Mesodermal cell (in vitro differentiated cells): ENCODE measurements around the gene LIPI.
"Not testable (repeated sequence)": the region's sequence is repeated elsewhere in the genome, so short reads cannot be mapped to it uniquely, and the experiment has no call there.

Experiments used
- H3K27ac ChIP-seq: 2 replicates; pipeline ENCODE4 v1.7.0; 2013; ENCODE audit warnings: mild to moderate bottlenecking, low read depth, low read length, moderate library complexity; ENCODE audit not compliant: severe bottlenecking
- H3K36me3 ChIP-seq: 2 replicates; pipeline ENCODE4 v1.7.1; 2013; ENCODE audit warnings: mild to moderate bottlenecking, low read length, moderate library complexity; ENCODE audit not compliant: control insufficient read depth, insufficient read depth
- H3K4me1 ChIP-seq: one replicate; pipeline ENCODE4 v1.7.1; 2013; ENCODE audit warnings: mild to moderate bottlenecking, low read length; ENCODE audit not compliant: insufficient read depth, control insufficient read depth, poor library complexity, severe bottlenecking
- H3K4me3 ChIP-seq: 2 replicates; pipeline ENCODE4 v1.7.0; 2013; ENCODE audit warnings: low read length, control low read depth, mild to moderate bottlenecking; ENCODE audit not compliant: insufficient read depth, poor library complexity, severe bottlenecking; ENCODE audit errors: extremely low read depth
- H3K9me3 ChIP-seq: 2 replicates; pipeline ENCODE4 v1.7.1; 2013; ENCODE audit warnings: mild to moderate bottlenecking, low read length, moderate library complexity; ENCODE audit not compliant: control insufficient read depth
- WGBS, 2 experiments: methylation state at CpG; one replicate each; pipeline ENCODE4 v1.1.5; 2013; ENCODE audit warnings: missing lambda C conversion rate in 2 of 2; ENCODE audit not compliant: insufficient coverage in 2 of 2; 5-methylcytosine and 5-hydroxymethylcytosine counted together

LIPI gene

GRCh38 chr21:14119038-14119437 is 91.7 kb downstream of the LIPI start:
- H3K27ac ChIP-seq = no peak overlapping the region
- WGBS, 2 experiments = 75% methylated on average over 1 of the region's 3 CpGs; no CpG with 5 or more reads in 1 of the 2 experiments
- H3K36me3 ChIP-seq = peaks cover 3% of the 10 kb centered on the region
- H3K9me3 ChIP-seq = peaks cover 12% of the 10 kb centered on the region
- H3K4me3 ChIP-seq = no peak overlapping the region
- no peaks in the 10 kb centered on the region for H3K4me1 ChIP-seq

- Histone ChIP-seq H3K9me3 (no peaks in the 10 kb centered on the region), H3K4me1 (no peaks in the 10 kb centered on the region), H3K36me3 (peaks cover 3% of the 10 kb centered on the region), H3K4me3 (no peak overlapping the region), H3K27ac (no peak overlapping the region)
- WGBS, 2 experiments = 95% methylated on average over 4 of the region's 6 CpGs
Observed at GRCh38 chr21:14116080-14116481, 94.7 kb downstream of the LIPI start.

- H3K27ac ChIP-seq = no peak overlapping the region
- 94 to 98% methylated on average over 6 of the region's 7 CpGs for WGBS, 2 experiments
- no peaks in the 10 kb centered on the region for H3K9me3 ChIP-seq
- no peaks in the 10 kb centered on the region for H3K4me1 ChIP-seq
- peaks cover 3% of the 10 kb centered on the region for H3K36me3 ChIP-seq
- no peak overlapping the region for H3K4me3 ChIP-seq
Observed at GRCh38 chr21:14115646-14116045, 95.1 kb downstream of the LIPI start.

GRCh38 chr21:14114251-14114650 is 96.5 kb downstream of the LIPI start:
- no peaks in the 10 kb centered on the region for H3K9me3 ChIP-seq
- no peaks in the 10 kb centered on the region for H3K4me1 ChIP-seq
- H3K4me3 ChIP-seq = no peak overlapping the region
- 93 to 100% methylated on average over 3 of the region's 3 CpGs for WGBS, 2 experiments
- peaks cover 3% of the 10 kb centered on the region for H3K36me3 ChIP-seq
- no peak overlapping the region for H3K27ac ChIP-seq

GRCh38 chr21:14104564-14104963 is 106.2 kb downstream of the LIPI start:
- not testable (repeated sequence) for H3K9me3 ChIP-seq, H3K4me3 ChIP-seq, H3K4me1 ChIP-seq, H3K27ac ChIP-seq
- H3K36me3 ChIP-seq = peaks cover 12% of the 10 kb centered on the region
- 73 to 90% methylated on average over 4 of the region's 4 CpGs for WGBS, 2 experiments

GRCh38 chr21:14099570-14099969 is 111.2 kb downstream of the LIPI start:
- no peaks in the 10 kb centered on the region for H3K9me3 ChIP-seq
- no peak overlapping the region for H3K4me3 ChIP-seq
- H3K4me1 ChIP-seq = no peaks in the 10 kb centered on the region
- H3K36me3 ChIP-seq = peaks cover 27% of the 10 kb centered on the region
- WGBS, 2 experiments = 75% methylated on average over 2 of the region's 2 CpGs; no CpG with 5 or more reads in 1 of the 2 experiments
- no peak overlapping the region for H3K27ac ChIP-seq

GRCh38 chr21:14097881-14098499 is 112.8 kb downstream of the LIPI start:
- no peak overlapping the region for H3K27ac ChIP-seq
- WGBS, 2 experiments = 93 to 100% methylated on average over 1 of the region's 2 CpGs
- no peaks in the 10 kb centered on the region for H3K4me1 ChIP-seq
- no peak overlapping the region for H3K4me3 ChIP-seq
- no peaks in the 10 kb centered on the region for H3K9me3 ChIP-seq
- peaks cover 27% of the 10 kb centered on the region for H3K36me3 ChIP-seq

- Histone ChIP-seq H3K4me3 (no peak overlapping the region), H3K9me3 (no peaks in the 10 kb centered on the region), H3K4me1 (no peaks in the 10 kb centered on the region), H3K27ac (no peak overlapping the region), H3K36me3 (peaks cover 32% of the 10 kb centered on the region)
- WGBS, 2 experiments = 86 to 92% methylated on average over 6 of the region's 6 CpGs
Observed at GRCh38 chr21:14096577-14096976, 114.2 kb downstream of the LIPI start.

GRCh38 chr21:14096172-14096571 is 114.6 kb downstream of the LIPI start:
- Histone ChIP-seq H3K4me1 (no peaks in the 10 kb centered on the region), H3K4me3 (no peak overlapping the region), H3K9me3 (no peaks in the 10 kb centered on the region), H3K27ac (no peak overlapping the region), H3K36me3 (peaks cover 32% of the 10 kb centered on the region)
- 83 to 93% methylated on average over 2 to 3 of the region's 4 CpGs for WGBS, 2 experiments

GRCh38 chr21:14095056-14095455 is 115.7 kb downstream of the LIPI start:
- H3K27ac ChIP-seq = no peak overlapping the region

GRCh38 chr21:14092834-14093560 is 117.8 kb downstream of the LIPI start:
- no peak overlapping the region for H3K4me3 ChIP-seq
- 88 to 89% methylated on average over 20 of the region's 22 CpGs for WGBS, 2 experiments

More at GRCh38 chr21:14095056-14095455, 115.7 kb downstream of the LIPI start:
- Histone ChIP-seq H3K4me3 (no peak overlapping the region), H3K9me3 (no peaks in the 10 kb centered on the region), H3K36me3 (peaks cover 34% of the 10 kb centered on the region), H3K4me1 (no peaks in the 10 kb centered on the region)
- 56 to 71% methylated on average over 2 of the region's 2 CpGs for WGBS, 2 experiments

More at GRCh38 chr21:14092834-14093560, 117.8 kb downstream of the LIPI start:
- Histone ChIP-seq H3K9me3 (no peaks in the 10 kb centered on the region), H3K36me3 (peaks cover 33% of the 10 kb centered on the region), H3K4me1 (no peaks in the 10 kb centered on the region), H3K27ac (no peak overlapping the region)
